Brain microvascular endothelial cell (primary cell): ENCODE results near the gene PDYN.

Source experiments
- DNase-seq: peaks from one replicate; pipeline ENCODE4 v3.0.0-alpha.2; 2020
- H3K27ac ChIP-seq: fragments of 250-450 bp; sonication (Bioruptor Pico); 2 replicates; pipeline ENCODE4 v1.5.1; 2020; ENCODE audit warnings: mild to moderate bottlenecking, moderate library complexity
- H3K27me3 ChIP-seq: fragments of 250-450 bp; sonication (Bioruptor Pico); replicated peaks from 2 replicates; pipeline ENCODE4 v1.5.1; 2020; ENCODE audit warnings: mild to moderate bottlenecking
- H3K36me3 ChIP-seq: fragments of 250-450 bp; sonication (Bioruptor Pico); replicated peaks from 2 replicates; pipeline ENCODE4 v1.5.1; 2020; ENCODE audit warnings: mild to moderate bottlenecking
- H3K4me3 ChIP-seq: 2 replicates; pipeline ENCODE4 v1.5.1; 2011; ENCODE audit warnings: low read depth, mild to moderate bottlenecking, control low read depth, low read length, moderate library complexity
- in situ Hi-C: cut with HindIII; loops from 2 replicates; pipeline ENCODE4 v1.10.0; 2017; ENCODE audit warnings: low sequenced_read_pairs, low pct_ligation_motif_present
- TF ChIP-seq, protein P1 (sequence below): IDR thresholded peaks from 2 replicates; pipeline ENCODE4 v1.5.1; 2011; ENCODE audit warnings: low read depth, mild to moderate bottlenecking, moderate library complexity, low read length, control low read depth, inconsistent platforms; ENCODE audit errors: missing control alignments

The PDYN gene

DNA sequence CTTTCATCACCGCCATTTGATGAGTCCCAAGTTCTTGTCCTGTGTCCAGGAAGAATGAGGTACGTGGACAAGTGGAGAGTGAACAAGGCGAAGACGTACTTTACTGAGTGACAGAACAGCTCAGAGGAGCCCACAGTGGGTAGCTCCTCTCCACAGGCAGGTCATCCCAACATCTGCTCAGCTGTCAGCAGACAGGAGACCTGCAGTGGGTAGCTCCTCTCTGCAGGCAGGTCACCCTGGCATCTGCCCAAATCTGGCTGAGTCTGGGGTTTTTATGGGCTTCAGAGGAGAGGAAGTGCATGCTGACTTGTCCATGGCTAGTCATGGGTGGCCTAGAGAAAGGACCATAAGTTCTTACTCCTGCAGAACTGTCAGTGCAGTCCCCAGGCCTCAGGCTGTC lies 32.7 kb upstream of the PDYN start:
- Histone ChIP-seq H3K27ac (no peak overlapping the region), H3K27me3 (no peaks in the 10 kb centered on the region), H3K36me3 (no peaks in the 10 kb centered on the region), H3K4me3 (no peak overlapping the region)
- no peak for DNase-seq
- TF ChIP-seq, protein P1, sequence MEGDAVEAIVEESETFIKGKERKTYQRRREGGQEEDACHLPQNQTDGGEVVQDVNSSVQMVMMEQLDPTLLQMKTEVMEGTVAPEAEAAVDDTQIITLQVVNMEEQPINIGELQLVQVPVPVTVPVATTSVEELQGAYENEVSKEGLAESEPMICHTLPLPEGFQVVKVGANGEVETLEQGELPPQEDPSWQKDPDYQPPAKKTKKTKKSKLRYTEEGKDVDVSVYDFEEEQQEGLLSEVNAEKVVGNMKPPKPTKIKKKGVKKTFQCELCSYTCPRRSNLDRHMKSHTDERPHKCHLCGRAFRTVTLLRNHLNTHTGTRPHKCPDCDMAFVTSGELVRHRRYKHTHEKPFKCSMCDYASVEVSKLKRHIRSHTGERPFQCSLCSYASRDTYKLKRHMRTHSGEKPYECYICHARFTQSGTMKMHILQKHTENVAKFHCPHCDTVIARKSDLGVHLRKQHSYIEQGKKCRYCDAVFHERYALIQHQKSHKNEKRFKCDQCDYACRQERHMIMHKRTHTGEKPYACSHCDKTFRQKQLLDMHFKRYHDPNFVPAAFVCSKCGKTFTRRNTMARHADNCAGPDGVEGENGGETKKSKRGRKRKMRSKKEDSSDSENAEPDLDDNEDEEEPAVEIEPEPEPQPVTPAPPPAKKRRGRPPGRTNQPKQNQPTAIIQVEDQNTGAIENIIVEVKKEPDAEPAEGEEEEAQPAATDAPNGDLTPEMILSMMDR = no peak
- in situ Hi-C loops = no loop called here

DNA sequence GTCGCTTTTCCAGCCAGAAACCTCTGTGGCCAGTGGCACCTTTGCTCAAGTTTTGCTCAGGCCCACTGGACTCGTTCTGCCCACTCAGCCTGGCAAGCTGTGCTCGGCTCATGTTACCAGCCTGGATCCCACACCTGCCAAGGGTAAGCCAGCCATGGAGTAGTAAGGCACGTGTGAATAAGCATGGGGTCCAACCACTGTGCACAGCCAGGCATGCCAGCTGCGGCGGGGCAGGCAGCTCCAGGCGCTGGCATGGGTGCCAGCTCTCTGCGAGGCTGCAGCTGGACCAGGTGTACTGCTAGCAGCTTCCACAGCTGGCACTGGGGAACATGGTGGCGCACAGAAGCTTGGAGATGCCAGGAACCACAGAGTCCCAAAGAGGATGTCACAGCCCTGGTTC lies 32.1 kb upstream of the PDYN start:
- in situ Hi-C loops = no loop called here

DNA sequence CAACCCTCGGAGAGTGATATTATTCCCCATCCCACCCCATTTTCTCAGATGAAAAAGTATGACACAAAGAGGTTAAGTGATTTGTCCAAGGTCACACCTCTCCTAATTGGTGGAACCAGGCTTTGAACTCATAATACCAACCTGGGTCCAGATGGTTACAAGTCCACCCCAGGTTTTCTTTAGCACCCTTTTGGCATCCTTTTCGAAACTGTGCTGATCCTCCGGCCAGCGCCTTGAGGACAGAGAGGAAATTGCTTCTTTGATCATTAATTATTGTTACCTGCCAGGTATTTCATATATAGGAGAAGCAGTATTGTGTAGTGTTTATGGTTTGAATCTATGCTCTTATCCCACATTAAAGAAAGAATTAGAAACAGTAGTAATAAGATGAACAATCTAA lies 29.3 kb upstream of the PDYN start:
- in situ Hi-C loops = no loop called here
- H3K27ac ChIP-seq = no peak overlapping the region
- TF ChIP-seq, protein P1 = no peak
- no peak for DNase-seq
- no peaks in the 10 kb centered on the region for H3K27me3 ChIP-seq
- no peaks in the 10 kb centered on the region for H3K36me3 ChIP-seq
- no peak overlapping the region for H3K4me3 ChIP-seq

More for the DNA sequence above, 32.1 kb upstream of the PDYN start:
- no peak for DNase-seq
- TF ChIP-seq, protein P1 = no peak
- Histone ChIP-seq H3K36me3 (no peaks in the 10 kb centered on the region), H3K27ac (no peak overlapping the region), H3K27me3 (no peaks in the 10 kb centered on the region), H3K4me3 (no peak overlapping the region)

DNA sequence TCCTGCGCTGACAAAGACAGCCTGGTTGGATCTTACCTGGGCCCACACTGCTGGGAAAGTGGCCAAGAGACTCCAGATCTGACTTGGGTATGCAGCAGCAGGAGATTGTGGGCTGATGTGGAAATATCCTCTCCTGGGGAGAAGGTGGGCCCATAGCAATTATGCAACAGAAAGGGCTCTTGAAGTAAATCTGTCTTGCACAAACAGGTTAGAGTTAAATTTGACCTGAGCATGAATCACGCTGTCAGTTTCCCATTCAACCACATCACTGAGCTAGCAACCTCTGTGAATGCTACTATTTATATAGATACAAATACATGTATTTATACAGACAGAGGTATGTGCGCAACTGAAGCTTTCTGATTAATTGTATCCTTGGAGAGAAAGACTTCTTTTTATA lies 28.3 kb upstream of the PDYN start:
- TF ChIP-seq, protein P1 = no peak
- in situ Hi-C loops = no loop called here
- no peak for DNase-seq
- H3K36me3 ChIP-seq = no peaks in the 10 kb centered on the region
- no peaks in the 10 kb centered on the region for H3K27me3 ChIP-seq
- no peak overlapping the region for H3K4me3 ChIP-seq
- no peak overlapping the region for H3K27ac ChIP-seq

DNA sequence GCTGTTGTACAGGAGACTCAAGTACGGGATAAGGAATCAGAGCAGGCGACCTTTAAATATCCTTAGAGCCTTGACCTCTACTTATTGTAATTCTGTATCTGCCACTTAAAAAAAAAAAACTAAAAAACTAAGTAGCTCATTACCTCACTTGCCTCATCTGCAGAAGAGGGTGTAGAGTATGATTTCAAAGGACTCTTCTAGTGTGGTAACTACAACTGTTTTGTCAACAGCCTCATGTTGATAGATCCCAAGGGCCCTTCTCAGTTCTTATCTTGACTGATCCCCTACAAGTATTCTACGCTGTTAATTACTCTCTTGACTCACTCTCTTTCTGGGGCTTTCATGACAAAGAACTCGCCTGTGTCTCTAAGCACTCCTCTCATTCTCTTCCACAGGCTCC lies 16.7 kb upstream of the PDYN start:
- Histone ChIP-seq H3K4me3 (no peak overlapping the region), H3K27ac (no peak overlapping the region), H3K36me3 (no peaks in the 10 kb centered on the region), H3K27me3 (no peaks in the 10 kb centered on the region)
- DNase-seq = no peak
- in situ Hi-C loops = no loop called here
- TF ChIP-seq, protein P1 = no peak
